Measurements from ENCODE around the gene TNFSF4.

The TNFSF4 gene

DNA sequence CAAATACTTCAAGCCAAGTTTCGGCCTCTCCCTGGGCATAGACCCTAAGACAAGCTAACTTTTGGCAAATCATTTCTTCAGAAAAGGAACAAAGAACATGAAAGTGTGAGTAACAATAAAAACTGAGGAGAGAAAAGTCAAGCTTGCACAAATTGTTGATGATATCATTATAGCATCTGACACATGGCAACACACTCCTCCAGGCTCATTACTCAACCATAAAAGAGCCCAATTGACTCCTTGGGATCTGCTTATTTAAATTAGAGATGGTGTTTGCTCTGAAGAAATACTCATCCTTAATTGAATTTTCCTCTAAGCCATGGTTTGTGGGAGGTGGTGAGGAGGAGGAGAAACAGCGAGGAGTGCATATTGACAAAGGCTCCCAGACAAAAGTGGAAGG is 54.5 kb downstream of the TNFSF4 start:
- TF ChIP-seq, protein P1, sequence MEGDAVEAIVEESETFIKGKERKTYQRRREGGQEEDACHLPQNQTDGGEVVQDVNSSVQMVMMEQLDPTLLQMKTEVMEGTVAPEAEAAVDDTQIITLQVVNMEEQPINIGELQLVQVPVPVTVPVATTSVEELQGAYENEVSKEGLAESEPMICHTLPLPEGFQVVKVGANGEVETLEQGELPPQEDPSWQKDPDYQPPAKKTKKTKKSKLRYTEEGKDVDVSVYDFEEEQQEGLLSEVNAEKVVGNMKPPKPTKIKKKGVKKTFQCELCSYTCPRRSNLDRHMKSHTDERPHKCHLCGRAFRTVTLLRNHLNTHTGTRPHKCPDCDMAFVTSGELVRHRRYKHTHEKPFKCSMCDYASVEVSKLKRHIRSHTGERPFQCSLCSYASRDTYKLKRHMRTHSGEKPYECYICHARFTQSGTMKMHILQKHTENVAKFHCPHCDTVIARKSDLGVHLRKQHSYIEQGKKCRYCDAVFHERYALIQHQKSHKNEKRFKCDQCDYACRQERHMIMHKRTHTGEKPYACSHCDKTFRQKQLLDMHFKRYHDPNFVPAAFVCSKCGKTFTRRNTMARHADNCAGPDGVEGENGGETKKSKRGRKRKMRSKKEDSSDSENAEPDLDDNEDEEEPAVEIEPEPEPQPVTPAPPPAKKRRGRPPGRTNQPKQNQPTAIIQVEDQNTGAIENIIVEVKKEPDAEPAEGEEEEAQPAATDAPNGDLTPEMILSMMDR (IDR thresholded peaks at IDR 0.05; ENCODE audit: low read depth, low read length): no peak
- no peak for DNase-seq (ENCODE audit: low read depth in 2 of 2)
- no peak overlapping the region for H3K4me3 ChIP-seq (replicated peaks in 1 of 2; ENCODE audit: low read depth in 2 of 2, low read length in 2 of 2)

DNA sequence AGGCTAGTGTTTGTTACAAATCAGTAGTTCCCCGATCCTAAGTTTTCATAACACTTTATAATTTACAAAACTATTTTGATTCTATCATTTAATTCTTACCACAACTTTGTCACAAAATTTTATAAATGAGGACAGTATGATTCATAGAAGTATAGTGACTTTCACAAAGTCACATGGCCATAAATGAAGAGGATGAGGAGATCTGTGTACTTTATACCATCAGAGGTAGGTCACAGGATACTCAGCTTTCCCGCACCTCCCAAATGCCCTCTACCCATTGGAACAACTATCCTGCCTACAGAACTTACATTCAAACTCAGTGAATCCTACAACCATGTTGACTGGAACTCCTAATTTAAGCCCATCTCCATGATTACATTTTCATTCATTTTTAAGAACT is 56.3 kb downstream of the TNFSF4 start:
- no peak overlapping the region for H3K4me3 ChIP-seq (replicated peaks in 1 of 2; ENCODE audit: low read depth in 2 of 2, low read length in 2 of 2)
- no peak for DNase-seq (ENCODE audit: low read depth in 2 of 2)
- TF ChIP-seq, protein P1 (IDR thresholded peaks at IDR 0.05; ENCODE audit: low read depth, low read length): no peak

DNA sequence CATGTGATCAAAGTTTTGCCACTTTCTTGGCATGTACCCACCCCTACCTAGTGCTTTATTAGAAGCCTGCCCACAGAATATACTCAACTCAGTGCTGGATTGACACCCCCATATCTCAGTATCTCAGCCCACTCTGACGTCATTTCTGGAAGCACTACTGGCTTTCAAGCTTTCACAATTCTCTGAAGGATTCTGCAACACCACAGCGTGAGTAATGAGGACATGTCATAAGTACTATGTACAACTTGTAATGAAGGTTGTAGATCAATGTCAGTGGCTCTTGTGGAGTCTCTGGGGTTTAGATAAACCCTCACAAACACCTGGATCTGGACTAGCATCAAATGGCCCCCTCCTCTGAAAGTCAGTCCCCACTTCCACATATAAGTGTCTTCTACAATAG is 57.2 kb downstream of the TNFSF4 start:
- TF ChIP-seq, protein P1 (IDR thresholded peaks at IDR 0.05; ENCODE audit: low read depth, low read length): no peak
- DNase-seq (ENCODE audit: low read depth in 2 of 2): peak; percentile 92 to 98

DNA sequence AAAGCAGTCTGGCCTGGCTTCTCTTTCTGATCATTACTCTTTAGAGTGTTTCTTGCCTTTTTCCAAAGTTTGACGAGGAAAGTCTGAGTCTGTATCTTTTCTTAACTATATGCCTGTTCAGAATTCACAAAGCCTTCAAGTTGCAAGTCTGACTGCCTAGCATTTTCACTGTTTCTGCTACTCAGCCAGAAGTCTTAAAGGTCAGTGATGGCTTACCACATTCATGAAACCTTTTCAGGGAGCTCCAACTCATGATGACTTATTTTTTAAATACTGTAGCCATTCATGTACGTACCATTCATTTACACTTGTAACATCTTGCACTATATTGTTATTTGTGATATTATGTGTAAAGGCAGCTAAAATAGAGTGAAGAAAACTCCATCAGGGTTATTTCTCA is 58.2 kb downstream of the TNFSF4 start:
- TF ChIP-seq, protein P1 (IDR thresholded peaks at IDR 0.05; ENCODE audit: low read depth, low read length): no peak
- H3K4me3 ChIP-seq (replicated peaks in 1 of 2; ENCODE audit: low read depth in 2 of 2, low read length in 2 of 2): no peak overlapping the region
- peak in 1 of 2 donors; percentile 16 for DNase-seq (ENCODE audit: low read depth in 2 of 2)

More for the DNA sequence above, 57.2 kb downstream of the TNFSF4 start:
- H3K4me3 ChIP-seq (replicated peaks in 1 of 2; ENCODE audit: low read depth in 2 of 2, low read length in 2 of 2): no peak overlapping the region

DNA sequence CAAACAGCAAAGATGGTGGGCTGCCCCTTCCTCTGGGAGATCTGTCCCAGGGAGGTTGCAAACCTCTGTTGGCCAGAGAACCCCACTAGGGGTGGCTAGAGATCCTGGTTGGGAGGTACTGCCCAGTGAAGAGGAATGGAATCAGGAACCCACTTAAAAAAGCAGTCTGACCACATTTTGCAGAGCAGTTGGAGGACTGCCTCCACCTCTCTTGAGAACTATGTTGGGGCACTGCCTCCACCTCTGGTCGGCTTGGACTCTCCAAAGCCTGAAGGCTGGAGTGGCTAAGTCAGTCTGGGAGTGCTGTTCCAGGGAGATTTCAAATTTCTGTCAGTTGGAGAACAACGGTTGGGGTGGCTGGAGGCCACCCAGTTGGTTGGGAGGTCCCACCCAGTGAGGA is 58.6 kb downstream of the TNFSF4 start:
- TF ChIP-seq, protein P1 (IDR thresholded peaks at IDR 0.05; ENCODE audit: low read depth, low read length): no peak
- no peak overlapping the region for H3K4me3 ChIP-seq (replicated peaks in 1 of 2; ENCODE audit: low read depth in 2 of 2, low read length in 2 of 2)
- no peak for DNase-seq (ENCODE audit: low read depth in 2 of 2)

DNA sequence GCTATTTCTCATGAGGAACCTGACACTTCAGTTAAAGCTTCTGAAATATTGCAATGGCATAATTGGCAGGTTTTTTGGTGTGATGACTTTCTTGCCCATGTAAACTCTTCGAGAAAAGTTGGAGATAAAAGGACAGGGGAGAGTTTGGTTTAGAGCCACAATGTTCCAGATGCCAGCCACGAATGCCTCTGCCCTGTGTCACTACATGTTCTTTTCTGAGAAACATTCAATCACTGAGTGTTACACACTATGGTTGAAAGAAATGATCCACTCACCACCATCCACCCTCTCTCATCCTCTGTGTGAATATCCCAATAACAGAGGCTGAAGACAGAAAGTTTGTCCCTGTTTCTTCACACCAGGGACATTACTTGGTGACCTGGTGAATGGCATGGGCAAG is 66.4 kb downstream of the TNFSF4 start:
- H3K4me3 ChIP-seq (replicated peaks in 1 of 2; ENCODE audit: low read depth in 2 of 2, low read length in 2 of 2): no peak overlapping the region
- no peak for DNase-seq (ENCODE audit: low read depth in 2 of 2)
- TF ChIP-seq, protein P1 (IDR thresholded peaks at IDR 0.05; ENCODE audit: low read depth, low read length): no peak

DNA sequence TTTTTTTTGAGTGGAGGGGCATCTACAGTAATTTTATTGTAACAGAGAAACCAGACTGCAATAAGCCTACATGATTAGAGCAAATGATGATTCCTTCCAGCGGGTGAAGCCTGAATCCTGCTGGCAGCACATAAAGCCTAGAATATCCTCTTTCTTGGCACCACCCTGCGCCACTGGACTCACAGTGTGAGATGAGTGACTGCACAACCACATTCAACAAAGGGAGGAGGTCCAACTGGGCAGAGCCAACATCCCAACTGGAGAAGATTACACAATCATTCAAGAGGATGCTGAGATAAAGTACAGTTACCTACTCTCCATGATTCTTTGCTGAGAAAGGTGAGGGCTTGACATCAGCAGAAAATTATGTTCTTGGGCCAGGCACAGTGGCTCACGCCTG is 67.4 kb downstream of the TNFSF4 start:
- no peak overlapping the region for H3K4me3 ChIP-seq (replicated peaks in 1 of 2; ENCODE audit: low read depth in 2 of 2, low read length in 2 of 2)
- TF ChIP-seq, protein P1 (IDR thresholded peaks at IDR 0.05; ENCODE audit: low read depth, low read length): no peak
- no peak for DNase-seq (ENCODE audit: low read depth in 2 of 2)

Measured in cardiac fibroblast (primary cell).